Esophagus (tissue), 2 donors: ENCODE measurements around the gene TAC3. TPM values are rescaled to one million over a fixed set of nuclear protein-coding genes. Genes with fewer than 3 reads are reported as not detected.
"Not testable (repeated sequence)": the region's sequence is repeated elsewhere in the genome, so short reads cannot be mapped to it uniquely, and the experiment has no call there.

ENCODE experiments used
- H3K27ac ChIP-seq, 2 donors: one replicate each; pipeline ENCODE4 v1.5.1; 2013; ENCODE audit warnings: low read depth in 2 of 2, mild to moderate bottlenecking in 2 of 2, inconsistent platforms in 1 of 2, low read length in 1 of 2, moderate library complexity in 1 of 2
- H3K27me3 ChIP-seq, 2 donors: one replicate each; pipeline ENCODE4 v1.6.1; 2013; ENCODE audit warnings: low read length in 2 of 2, control low read depth in 1 of 2, mild to moderate bottlenecking in 1 of 2; ENCODE audit not compliant: insufficient read depth in 2 of 2, control insufficient read depth in 1 of 2
- H3K36me3 ChIP-seq, 2 donors: one replicate each; pipeline ENCODE4 v1.6.1; 2013; ENCODE audit warnings: low read length in 1 of 2; ENCODE audit not compliant: control insufficient read depth in 2 of 2, insufficient read depth in 2 of 2
- H3K4me1 ChIP-seq, 2 donors: one replicate each; pipeline ENCODE4 v1.6.1; 2013; ENCODE audit warnings: low read length in 1 of 2; ENCODE audit not compliant: control insufficient read depth in 2 of 2, insufficient read depth in 2 of 2
- H3K4me3 ChIP-seq, 2 donors: one replicate each; pipeline ENCODE4 v1.5.1; 2013; ENCODE audit warnings: low read length in 2 of 2, mild to moderate bottlenecking in 2 of 2, low read depth in 1 of 2, moderate library complexity in 1 of 2
- H3K9me3 ChIP-seq, 2 donors: one replicate each; pipeline ENCODE4 v1.6.1; 2013; ENCODE audit warnings: mild to moderate bottlenecking in 2 of 2, low read depth in 1 of 2, low read length in 1 of 2, moderate library complexity in 1 of 2; ENCODE audit not compliant: control insufficient read depth in 2 of 2, insufficient read depth in 1 of 2
- WGBS, 2 donors: extraction: QIAGEN DNeasy Blood & Tissue Kit; methylation state at CpG; one replicate each; pipeline ENCODE4 v1.1.7; 2013; 5-methylcytosine and 5-hydroxymethylcytosine counted together
- polyA plus RNA-seq, 2 donors: library from polyadenylated mRNA; stranded (reverse); fragments of 200-250 nt; gene quantifications; one replicate each; pipeline ENCODE4 v1.2.3, GENCODE V29; 2013
- donor health status: healthy with polysubstance abuse.
- donor health status: Bipolar disorder and iron deficiency.

TAC3 gene
- under 1 TPM in 1 of 2 donors, not detected in 1; 0.16 TPM for polyA plus RNA-seq

- no peaks in the 10 kb centered on the region for H3K4me1 ChIP-seq
- no peaks in the 10 kb centered on the region for H3K27me3 ChIP-seq
- no peak within 1 kb of the TSS for H3K4me3 ChIP-seq
- no peak within 1 kb of the TSS for H3K27ac ChIP-seq
- 60 to 73% methylated on average over 6 of the region's 6 CpGs for WGBS, 2 donors
- no peaks in the 10 kb centered on the region for H3K36me3 ChIP-seq
- no peaks in the 10 kb centered on the region for H3K9me3 ChIP-seq
These were observed at the start of gene TAC3 for GRCh38 chr12:57016348-57016747. TSS of gene TAC3 (minus strand) at chr12:57016529. CDS start at chr12:57015797, 732 bp downstream.

- Histone ChIP-seq H3K27me3 (no peaks in the 10 kb centered on the region), H3K4me3 (no peak overlapping the region), H3K4me1 (no peaks in the 10 kb centered on the region), H3K36me3 (peaks cover 4 to 9% of the 10 kb centered on the region in 2 donors), H3K9me3 (no peaks in the 10 kb centered on the region), H3K27ac (no peak overlapping the region)
- WGBS, 2 donors, result 36 to 51% methylated on average over 5 of the region's 5 CpGs
These were observed 47.8 kb upstream of the TAC3 start for GRCh38 chr12:57063991-57064685.

DNA sequence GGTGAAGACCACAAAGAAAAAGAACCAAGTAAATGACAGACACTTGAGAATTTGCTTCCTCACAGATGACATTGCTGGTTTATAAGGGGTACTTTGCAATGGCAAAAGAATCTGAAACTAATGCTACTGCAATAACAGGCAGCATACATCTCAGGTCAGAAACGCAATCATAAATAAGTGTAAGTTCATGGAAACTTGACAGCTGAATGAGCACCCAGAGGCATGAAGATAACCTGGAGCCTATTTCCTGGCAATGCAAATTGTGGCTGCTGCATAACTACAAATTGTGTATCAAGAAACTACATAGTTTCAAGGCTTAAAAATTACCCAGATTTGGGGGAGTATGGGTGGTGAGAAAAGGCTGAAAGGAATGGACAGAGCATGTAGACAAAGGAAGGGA lies 42.1 kb upstream of the TAC3 start:
- WGBS, 2 donors, result 90 to 91% methylated on average over 1 of the region's 1 CpG
- H3K36me3 ChIP-seq, result peaks cover 4 to 9% of the 10 kb centered on the region in 2 donors
- no peak overlapping the region for H3K4me3 ChIP-seq
- no peaks in the 10 kb centered on the region for H3K4me1 ChIP-seq
- H3K27ac ChIP-seq, result no peak overlapping the region
- H3K9me3 ChIP-seq, result no peaks in the 10 kb centered on the region
- H3K27me3 ChIP-seq, result no peaks in the 10 kb centered on the region

DNA sequence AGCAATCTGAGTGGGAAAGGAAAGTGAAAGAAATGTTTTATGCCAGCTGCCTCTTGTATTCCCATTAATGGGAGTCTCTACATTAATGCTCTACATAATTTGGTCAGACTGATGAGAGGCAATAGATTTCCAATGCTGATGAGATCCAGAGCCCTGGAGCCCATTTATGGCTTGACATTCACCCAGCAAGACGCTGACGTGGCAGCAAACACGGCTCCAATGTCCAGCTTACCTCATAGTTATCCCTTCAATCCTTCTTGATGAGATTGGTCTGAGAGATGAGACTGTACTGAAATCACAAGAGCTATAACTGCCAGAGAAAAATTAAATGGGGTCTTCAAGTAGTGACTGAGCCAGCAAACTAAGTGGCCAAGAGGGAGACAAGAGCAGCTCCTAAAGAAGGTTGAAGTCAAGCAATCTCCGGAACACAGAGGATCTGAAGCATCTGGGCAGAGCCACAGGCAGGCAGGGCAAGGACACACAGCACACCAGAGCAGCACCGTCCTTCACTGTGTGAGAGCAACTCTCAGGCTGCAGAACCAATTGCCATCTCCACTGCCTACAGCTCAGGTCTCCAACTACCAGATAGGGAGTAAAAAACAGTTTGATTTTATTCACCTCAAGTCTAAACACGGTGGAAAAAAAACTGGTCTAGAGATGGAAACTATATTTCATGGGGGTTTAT lies 40.9 kb upstream of the TAC3 start:
- Histone ChIP-seq H3K4me1 (no peaks in the 10 kb centered on the region), H3K4me3 (no peak overlapping the region), H3K27ac (no peak overlapping the region), H3K36me3 (peaks cover 4 to 9% of the 10 kb centered on the region in 2 donors), H3K9me3 (no peaks in the 10 kb centered on the region), H3K27me3 (no peaks in the 10 kb centered on the region)
- WGBS, 2 donors, result 88 to 89% methylated on average over 6 of the region's 6 CpGs

DNA sequence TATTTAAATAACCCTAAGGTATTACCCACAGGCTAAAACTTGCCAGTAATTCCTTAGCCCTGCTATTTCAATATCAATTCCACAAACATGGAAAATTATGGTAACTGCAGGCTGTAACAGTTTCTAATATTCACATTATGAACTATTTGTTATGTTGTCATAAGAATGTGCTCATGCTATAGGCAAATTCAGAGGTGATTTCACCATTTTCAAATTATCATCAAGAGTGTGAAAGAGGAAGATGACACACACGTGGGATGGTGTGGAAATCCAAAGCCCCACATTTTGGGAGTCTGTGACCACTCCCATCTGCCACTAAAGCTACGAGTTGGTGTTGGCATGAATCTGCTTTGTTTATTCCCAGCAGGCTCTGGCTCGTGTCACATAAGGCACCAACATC lies 39.5 kb upstream of the TAC3 start:
- H3K9me3 ChIP-seq, result no peaks in the 10 kb centered on the region
- 41 to 51% methylated on average over 3 of the region's 3 CpGs for WGBS, 2 donors
- H3K36me3 ChIP-seq, result peaks cover 4 to 9% of the 10 kb centered on the region in 2 donors
- no peaks in the 10 kb centered on the region for H3K4me1 ChIP-seq
- no peak overlapping the region for H3K4me3 ChIP-seq
- no peak overlapping the region for H3K27ac ChIP-seq
- no peaks in the 10 kb centered on the region for H3K27me3 ChIP-seq

DNA sequence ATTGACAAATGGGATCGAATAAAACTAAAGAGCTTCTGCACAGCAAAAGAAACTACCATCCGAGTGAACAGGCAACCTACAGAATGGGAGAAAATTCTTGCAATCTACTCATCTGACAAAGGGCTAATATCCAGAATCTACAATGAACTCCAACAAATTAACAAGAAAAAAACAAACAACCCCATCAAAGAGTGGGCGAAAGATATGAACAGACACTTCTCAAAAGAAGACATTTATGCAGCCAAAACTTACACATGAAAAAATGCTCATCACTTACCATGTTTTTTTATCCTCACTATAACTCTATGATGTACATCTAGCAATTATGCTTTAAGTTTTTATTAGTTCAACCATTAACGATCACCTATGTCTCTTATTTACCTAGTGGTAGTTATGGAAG lies 37.6 kb upstream of the TAC3 start:
- H3K9me3 ChIP-seq, H3K36me3 ChIP-seq, H3K4me1 ChIP-seq, H3K4me3 ChIP-seq, H3K27ac ChIP-seq, H3K27me3 ChIP-seq: not testable (repeated sequence)
- 95 to 99% methylated on average over 4 of the region's 4 CpGs for WGBS, 2 donors

DNA sequence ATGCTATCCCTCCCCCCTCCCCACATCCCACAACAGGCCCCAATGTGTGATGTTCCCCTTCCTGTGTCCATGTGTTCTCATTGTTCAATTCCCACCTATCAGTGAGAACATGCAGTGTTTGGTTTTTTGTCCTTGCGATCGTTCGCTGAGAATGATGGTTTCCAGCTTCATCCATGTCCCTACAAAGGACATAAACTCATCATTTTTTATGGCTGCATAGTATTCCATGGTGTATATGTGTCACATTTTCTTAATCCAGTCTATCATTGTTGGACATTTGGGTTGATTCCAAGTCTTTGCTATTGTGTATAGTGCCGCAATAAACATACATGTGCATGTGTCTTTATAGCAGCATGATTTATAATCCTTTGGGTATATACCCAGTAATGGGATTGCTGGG lies 36.8 kb upstream of the TAC3 start:
- H3K9me3 ChIP-seq, H3K4me1 ChIP-seq, H3K27ac ChIP-seq, H3K27me3 ChIP-seq, H3K4me3 ChIP-seq, H3K36me3 ChIP-seq: not testable (repeated sequence)
- 95 to 100% methylated on average over 4 of the region's 4 CpGs for WGBS, 2 donors

DNA sequence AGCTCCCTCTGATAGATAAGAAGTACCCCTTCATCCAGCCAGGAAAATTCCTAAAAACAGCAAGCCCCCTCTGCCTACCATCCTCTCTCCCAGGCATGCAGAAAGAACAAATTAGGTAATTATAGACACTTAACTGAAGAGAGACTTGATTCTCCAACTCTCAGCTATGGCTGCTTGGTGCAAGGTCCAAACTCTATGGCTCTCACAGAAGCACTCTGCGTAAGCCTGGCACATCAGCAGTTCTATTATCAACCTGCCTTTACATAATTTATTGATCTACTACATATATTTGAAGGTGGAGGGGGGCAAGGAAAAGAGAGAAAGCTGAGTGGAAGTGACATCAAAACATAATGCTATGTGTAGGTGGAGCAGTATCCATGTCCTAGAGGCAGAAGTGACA lies 34.7 kb upstream of the TAC3 start:
- no peak overlapping the region for H3K27ac ChIP-seq
- peaks cover 2 to 4% of the 10 kb centered on the region in 2 donors for H3K4me1 ChIP-seq
- no peaks in the 10 kb centered on the region for H3K27me3 ChIP-seq
- 87 to 100% methylated on average over 1 of the region's 1 CpG for WGBS, 2 donors
- H3K4me3 ChIP-seq, result no peak overlapping the region
- H3K36me3 ChIP-seq, result no peaks in the 10 kb centered on the region
- no peaks in the 10 kb centered on the region for H3K9me3 ChIP-seq

GRCh38 chr12:57049890-57050289 lies 33.6 kb upstream of the TAC3 start, which contains the start of gene MYO1A:
TSS of gene MYO1A (minus strand) at chr12:57050129. CDS start at chr12:57048323, 1,806 bp downstream.
- Histone ChIP-seq H3K9me3 (no peaks in the 10 kb centered on the region), H3K4me1 (peaks cover 2 to 4% of the 10 kb centered on the region in 2 donors), H3K27ac (no peak within 1 kb of the TSS), H3K36me3 (no peaks in the 10 kb centered on the region), H3K27me3 (no peaks in the 10 kb centered on the region), H3K4me3 (no peak within 1 kb of the TSS)
- 31 to 36% methylated on average over 2 of the region's 2 CpGs for WGBS, 2 donors

GRCh38 chr12:57049119-57049446 lies 32.8 kb upstream of the TAC3 start:
- peaks cover 2 to 4% of the 10 kb centered on the region in 2 donors for H3K4me1 ChIP-seq
- 70 to 82% methylated on average over 4 of the region's 4 CpGs for WGBS, 2 donors
- H3K27me3 ChIP-seq, result no peaks in the 10 kb centered on the region
- H3K9me3 ChIP-seq, result no peaks in the 10 kb centered on the region
- H3K36me3 ChIP-seq, result no peaks in the 10 kb centered on the region
- no peak overlapping the region for H3K27ac ChIP-seq
- H3K4me3 ChIP-seq, result no peak overlapping the region
